ENCODE results near the gene SEMA4D.

The SEMA4D gene

DNA sequence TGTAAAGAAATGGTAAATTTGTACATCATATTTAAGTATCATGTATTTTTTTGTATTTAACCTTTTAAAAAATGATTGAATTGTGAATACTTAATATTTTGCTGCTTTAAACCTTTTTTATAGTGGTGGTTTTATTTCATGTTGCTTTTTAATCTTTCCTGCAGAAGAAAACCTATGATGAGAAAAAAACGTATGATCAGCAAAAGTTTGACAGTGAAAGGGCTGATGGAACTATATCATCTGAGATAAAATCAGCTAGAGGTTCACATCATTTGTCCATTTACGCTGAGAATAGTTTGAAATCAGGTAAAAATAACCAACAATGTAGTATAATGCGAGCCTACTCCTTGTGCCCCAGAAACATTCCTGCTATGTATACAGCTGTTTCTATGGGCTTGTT lies 172.2 kb downstream of the SEMA4D start:
- FAIRE-seq: no peak
- TF ChIP-seq, protein P1, sequence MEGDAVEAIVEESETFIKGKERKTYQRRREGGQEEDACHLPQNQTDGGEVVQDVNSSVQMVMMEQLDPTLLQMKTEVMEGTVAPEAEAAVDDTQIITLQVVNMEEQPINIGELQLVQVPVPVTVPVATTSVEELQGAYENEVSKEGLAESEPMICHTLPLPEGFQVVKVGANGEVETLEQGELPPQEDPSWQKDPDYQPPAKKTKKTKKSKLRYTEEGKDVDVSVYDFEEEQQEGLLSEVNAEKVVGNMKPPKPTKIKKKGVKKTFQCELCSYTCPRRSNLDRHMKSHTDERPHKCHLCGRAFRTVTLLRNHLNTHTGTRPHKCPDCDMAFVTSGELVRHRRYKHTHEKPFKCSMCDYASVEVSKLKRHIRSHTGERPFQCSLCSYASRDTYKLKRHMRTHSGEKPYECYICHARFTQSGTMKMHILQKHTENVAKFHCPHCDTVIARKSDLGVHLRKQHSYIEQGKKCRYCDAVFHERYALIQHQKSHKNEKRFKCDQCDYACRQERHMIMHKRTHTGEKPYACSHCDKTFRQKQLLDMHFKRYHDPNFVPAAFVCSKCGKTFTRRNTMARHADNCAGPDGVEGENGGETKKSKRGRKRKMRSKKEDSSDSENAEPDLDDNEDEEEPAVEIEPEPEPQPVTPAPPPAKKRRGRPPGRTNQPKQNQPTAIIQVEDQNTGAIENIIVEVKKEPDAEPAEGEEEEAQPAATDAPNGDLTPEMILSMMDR (IDR thresholded peaks at IDR 0.05; ENCODE audit: insufficient read depth, missing control alignments): no peak
- DNase-seq (ENCODE audit: insufficient read length, low spot score): no peak

DNA sequence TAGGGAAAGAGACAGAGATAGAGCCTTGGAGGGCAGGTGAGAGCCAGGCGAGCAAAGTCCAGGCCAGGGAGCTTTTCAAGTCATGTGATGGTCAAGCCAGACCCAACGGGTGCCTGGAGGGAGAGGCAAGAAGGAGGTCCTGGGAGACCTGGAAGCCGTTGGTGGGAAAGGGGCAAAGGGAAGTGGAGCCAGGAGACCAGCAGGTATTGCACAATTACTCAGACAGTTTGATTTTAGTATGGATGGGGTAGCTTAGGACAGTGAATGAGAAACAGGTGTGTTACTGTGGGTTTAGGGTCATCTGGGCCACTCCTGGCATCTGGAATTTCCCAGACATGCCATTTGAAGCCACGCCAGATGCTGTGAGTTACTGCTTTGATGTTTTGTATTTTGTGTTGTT lies 174.5 kb downstream of the SEMA4D start:
- FAIRE-seq (no peak), DNase-seq (ENCODE audit: insufficient read length, low spot score) (no peak)
- TF ChIP-seq, protein P1 (IDR thresholded peaks at IDR 0.05; ENCODE audit: insufficient read depth, missing control alignments): no peak

DNA sequence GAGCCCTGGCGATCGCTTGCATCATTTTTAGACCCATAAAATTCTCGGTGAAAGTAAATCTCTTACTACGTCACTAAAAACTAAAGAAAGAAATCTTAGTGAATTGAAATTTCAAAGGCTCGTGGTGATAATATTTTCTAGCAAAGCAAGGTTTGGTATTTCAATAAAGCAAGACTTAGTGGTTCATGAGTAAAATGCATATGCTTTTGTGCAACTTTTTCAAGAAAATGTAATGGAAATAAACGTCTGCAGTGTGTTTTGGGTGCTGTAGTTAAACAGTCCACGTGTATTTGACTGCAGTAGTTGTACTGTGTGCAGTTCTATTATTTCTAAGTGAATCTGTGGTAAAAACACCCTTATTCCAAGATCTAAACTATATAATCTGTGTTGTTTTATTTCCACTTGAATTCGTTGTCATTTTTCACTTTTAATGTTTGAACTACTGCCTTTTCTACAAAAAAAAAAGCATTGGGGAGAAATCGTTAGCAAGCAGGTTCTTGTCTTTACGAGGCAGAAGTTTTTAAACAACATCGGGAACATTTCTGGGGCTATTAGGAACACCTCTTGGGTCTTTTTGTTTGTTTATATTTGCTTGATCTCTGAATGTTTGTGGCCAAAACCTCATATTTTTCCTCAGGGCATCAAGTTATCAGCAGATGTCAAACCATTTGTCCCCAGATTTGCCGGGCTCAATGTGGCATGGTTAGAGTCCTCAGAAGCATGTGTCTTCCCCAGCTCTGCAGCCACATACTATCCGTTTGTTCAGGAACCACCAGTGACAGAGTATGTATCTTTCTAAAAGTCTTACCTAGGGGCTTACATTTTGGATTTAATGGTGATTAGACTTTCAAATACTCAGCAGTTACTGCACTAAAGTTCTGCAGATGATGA lies 178.7 kb downstream of the SEMA4D start:
- FAIRE-seq (no peak), DNase-seq (ENCODE audit: insufficient read length, low spot score) (no peak)
- TF ChIP-seq, protein P1 (IDR thresholded peaks at IDR 0.05; ENCODE audit: insufficient read depth, missing control alignments): no peak

DNA sequence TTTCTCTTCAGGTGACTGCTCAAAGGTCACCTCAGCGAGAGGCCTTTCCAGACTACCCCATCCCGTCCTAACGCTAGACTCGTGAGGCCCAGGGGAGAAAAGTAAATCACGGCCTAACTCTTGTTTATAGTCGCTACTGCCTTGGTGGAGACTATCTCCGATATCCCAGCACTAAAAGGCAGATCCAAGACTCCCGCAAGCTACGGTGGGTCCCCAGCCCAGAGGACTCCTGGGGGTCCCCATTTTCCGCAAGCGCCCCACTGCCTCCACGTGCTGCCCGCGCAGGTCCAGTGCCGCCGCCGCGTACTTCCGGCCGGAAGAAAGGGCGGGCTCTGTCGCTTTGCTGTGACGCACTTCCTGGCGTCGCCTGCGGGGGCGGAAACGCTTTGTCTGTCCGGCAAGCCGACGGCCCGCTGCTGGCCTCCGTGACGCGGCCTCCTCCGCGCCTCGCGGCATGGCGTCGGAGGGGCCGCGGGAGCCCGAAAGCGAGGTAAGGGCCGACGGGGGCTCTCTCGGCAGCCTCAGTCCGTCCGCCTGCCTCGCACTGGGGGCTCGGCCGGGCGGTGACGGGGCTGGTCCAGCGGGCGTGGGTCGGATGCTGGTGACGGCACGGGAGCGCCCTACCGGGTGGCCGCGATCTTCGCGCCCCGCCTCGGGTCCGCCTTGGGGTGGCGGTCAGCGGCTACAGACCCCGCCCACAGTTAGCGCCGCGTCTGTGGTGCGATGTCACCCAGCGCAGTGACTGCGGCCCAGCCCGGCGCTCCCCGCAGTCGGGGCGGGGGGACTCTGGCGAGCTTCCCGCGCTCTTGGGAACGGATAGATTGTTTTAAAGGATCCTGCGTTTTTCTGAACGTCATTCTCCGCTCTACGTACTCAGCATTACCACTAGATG lies 179.5 kb downstream of the SEMA4D start, which contains the start of gene SECISBP2:
TSS of gene SECISBP2 (plus strand) at position 378 of the 892 bp plus-strand sequence. CDS start at position 455, 77 bp downstream.
- FAIRE-seq: no peak
- TF ChIP-seq, protein P1 (IDR thresholded peaks at IDR 0.05; ENCODE audit: insufficient read depth, missing control alignments): peak; percentile 80
- DNase-seq (ENCODE audit: insufficient read length, low spot score): peak; percentile 40

DNA sequence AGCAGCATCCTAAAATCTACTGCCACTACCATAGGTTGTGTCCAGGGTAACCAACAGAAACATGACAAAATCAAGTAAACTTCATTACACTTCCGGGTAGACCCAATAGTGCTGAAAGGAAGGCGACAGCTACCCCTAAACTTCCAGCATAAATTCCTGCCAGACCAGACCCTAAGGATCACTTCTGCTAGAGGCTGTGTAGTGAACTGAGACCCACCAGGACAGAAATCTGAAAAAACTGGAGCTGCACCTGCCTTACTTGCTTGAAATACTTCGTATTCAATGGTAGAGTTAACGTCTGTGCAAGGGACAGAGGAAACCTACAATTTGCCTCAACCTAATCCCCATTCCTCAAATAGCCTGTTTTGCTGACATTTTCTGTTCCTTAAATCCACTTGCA lies 180.6 kb downstream of the SEMA4D start:
- no peak for FAIRE-seq
- no peak for DNase-seq (ENCODE audit: insufficient read length, low spot score)
- TF ChIP-seq, protein P1 (IDR thresholded peaks at IDR 0.05; ENCODE audit: insufficient read depth, missing control alignments): no peak

DNA sequence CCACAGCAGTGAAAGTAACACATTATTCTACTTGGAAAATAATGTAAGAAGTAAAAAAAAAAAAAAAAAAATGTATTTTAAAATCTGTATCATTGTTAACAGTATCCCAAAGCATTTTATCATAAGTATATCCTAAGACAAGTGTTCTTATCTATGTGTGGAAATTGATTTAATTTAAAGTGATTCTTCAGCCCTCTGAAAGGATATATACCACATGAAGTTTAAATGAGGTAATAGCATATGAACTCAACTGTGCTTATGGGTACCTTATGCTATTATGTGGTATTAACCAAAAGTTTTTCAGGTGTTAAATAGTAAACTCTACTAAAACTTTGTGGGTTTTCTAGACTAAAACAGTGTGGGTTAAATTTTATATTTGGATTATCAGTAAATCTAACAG lies 182.4 kb downstream of the SEMA4D start:
- TF ChIP-seq, protein P1 (IDR thresholded peaks at IDR 0.05; ENCODE audit: insufficient read depth, missing control alignments): no peak
- FAIRE-seq (no peak), DNase-seq (ENCODE audit: insufficient read length, low spot score) (no peak)

Data from D721Med (cell line).